DMS153 (cell line): ENCODE data around the gene ENKD1.

Experiments
- DNase-seq: peaks from one replicate; lab custom pipeline; 2025; lab: John Stamatoyannopoulos, UW

ENKD1 gene

GRCh38 chr16:67648764-67649407 is 17.7 kb downstream of the ENKD1 start:
- no peak for DNase-seq

- no peak for DNase-seq
Observed at GRCh38 chr16:67648088-67648763, 18.3 kb downstream of the ENKD1 start.

- DNase-seq, result no peak
Observed at GRCh38 chr16:67647681-67648080, 18.9 kb downstream of the ENKD1 start.

- no peak for DNase-seq
Observed at GRCh38 chr16:67647111-67647651, 19.4 kb downstream of the ENKD1 start.

GRCh38 chr16:67645397-67646121 is 21.0 kb downstream of the ENKD1 start:
- DNase-seq, result no peak

GRCh38 chr16:67644038-67644437 is 22.5 kb downstream of the ENKD1 start:
- no peak for DNase-seq

GRCh38 chr16:67641779-67642708 is 24.5 kb downstream of the ENKD1 start:
- DNase-seq, result no peak

- DNase-seq, result no peak
Observed at GRCh38 chr16:67637625-67638024, 28.9 kb downstream of the ENKD1 start.

- DNase-seq, result no peak
Observed at GRCh38 chr16:67636713-67637112, 29.8 kb downstream of the ENKD1 start.

GRCh38 chr16:67632415-67633172 is 34.0 kb downstream of the ENKD1 start:
- DNase-seq, result no peak

GRCh38 chr16:67628216-67628615 is 38.3 kb downstream of the ENKD1 start:
- no peak for DNase-seq

- DNase-seq, result no peak
Observed at GRCh38 chr16:67613808-67614207, 52.7 kb downstream of the ENKD1 start.
